ENCODE data around the gene LINGO3.

Gene LINGO3

GRCh38 chr19:2290441-2291184 lies 17.3 kb downstream of the LINGO3 start:
- no peak overlapping the region for H3K4me3 ChIP-seq (ENCODE audit: low read length)
- TF ChIP-seq, protein P1, sequence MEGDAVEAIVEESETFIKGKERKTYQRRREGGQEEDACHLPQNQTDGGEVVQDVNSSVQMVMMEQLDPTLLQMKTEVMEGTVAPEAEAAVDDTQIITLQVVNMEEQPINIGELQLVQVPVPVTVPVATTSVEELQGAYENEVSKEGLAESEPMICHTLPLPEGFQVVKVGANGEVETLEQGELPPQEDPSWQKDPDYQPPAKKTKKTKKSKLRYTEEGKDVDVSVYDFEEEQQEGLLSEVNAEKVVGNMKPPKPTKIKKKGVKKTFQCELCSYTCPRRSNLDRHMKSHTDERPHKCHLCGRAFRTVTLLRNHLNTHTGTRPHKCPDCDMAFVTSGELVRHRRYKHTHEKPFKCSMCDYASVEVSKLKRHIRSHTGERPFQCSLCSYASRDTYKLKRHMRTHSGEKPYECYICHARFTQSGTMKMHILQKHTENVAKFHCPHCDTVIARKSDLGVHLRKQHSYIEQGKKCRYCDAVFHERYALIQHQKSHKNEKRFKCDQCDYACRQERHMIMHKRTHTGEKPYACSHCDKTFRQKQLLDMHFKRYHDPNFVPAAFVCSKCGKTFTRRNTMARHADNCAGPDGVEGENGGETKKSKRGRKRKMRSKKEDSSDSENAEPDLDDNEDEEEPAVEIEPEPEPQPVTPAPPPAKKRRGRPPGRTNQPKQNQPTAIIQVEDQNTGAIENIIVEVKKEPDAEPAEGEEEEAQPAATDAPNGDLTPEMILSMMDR (conservative IDR thresholded peaks at IDR 0.05; ENCODE audit: low read length), result no peak
- no peak for DNase-seq (ENCODE audit: low read depth)

DNA sequence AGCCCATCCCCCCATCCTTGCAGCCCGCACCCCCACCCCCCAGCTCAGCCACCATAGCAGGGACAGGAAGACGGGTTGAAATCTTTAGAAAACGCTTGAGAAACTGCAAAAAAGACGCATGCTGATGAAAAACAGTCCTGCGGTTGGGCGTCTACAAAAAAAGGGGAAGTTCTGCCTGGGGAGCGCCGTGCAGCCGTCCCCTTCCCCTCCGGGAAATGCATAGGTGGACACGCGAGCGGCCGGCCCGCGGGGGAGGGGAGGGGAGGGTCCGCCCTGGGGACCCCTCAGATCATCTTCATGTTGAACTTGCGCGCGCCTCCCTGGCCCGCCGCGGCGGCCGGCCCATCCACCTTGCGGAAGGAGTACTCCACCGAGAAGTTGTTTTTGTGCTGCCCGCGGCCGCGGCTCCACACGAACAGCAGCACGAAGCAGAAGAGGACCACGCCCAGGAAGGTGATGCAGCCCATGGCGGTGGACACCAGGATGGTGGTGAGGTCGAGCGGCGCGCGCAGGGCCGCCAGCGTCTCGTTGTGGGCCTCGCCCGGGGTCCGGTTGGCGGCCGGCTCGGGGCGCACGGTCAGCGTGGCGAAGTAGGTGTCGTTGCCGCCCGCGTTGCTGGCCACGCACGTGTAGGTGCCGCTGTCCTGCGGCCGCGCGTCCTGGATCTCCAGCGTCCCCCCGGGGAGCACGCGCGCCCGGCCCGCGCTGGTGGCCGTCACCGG lies 18.1 kb downstream of the LINGO3 start:
- H3K4me3 ChIP-seq (ENCODE audit: low read length), result peak overlapping the region; percentile 31
- no peak for DNase-seq (ENCODE audit: low read depth)
- TF ChIP-seq, protein P1 (conservative IDR thresholded peaks at IDR 0.05; ENCODE audit: low read length), result no peak

GRCh38 chr19:2288818-2289713 lies 18.9 kb downstream of the LINGO3 start:
- TF ChIP-seq, protein P1 (conservative IDR thresholded peaks at IDR 0.05; ENCODE audit: low read length), result no peak
- no peak overlapping the region for H3K4me3 ChIP-seq (ENCODE audit: low read length)
- DNase-seq (ENCODE audit: low read depth), result no peak

- TF ChIP-seq, protein P1 (conservative IDR thresholded peaks at IDR 0.05; ENCODE audit: low read length), result no peak
- no peak for DNase-seq (ENCODE audit: low read depth)
- H3K4me3 ChIP-seq (ENCODE audit: low read length), result no peak overlapping the region
These were observed 19.6 kb downstream of the LINGO3 start for GRCh38 chr19:2288338-2288817.

GRCh38 chr19:2287585-2288337 lies 20.2 kb downstream of the LINGO3 start:
- no peak for DNase-seq (ENCODE audit: low read depth)
- no peak overlapping the region for H3K4me3 ChIP-seq (ENCODE audit: low read length)
- TF ChIP-seq, protein P1 (conservative IDR thresholded peaks at IDR 0.05; ENCODE audit: low read length), result no peak

DNA sequence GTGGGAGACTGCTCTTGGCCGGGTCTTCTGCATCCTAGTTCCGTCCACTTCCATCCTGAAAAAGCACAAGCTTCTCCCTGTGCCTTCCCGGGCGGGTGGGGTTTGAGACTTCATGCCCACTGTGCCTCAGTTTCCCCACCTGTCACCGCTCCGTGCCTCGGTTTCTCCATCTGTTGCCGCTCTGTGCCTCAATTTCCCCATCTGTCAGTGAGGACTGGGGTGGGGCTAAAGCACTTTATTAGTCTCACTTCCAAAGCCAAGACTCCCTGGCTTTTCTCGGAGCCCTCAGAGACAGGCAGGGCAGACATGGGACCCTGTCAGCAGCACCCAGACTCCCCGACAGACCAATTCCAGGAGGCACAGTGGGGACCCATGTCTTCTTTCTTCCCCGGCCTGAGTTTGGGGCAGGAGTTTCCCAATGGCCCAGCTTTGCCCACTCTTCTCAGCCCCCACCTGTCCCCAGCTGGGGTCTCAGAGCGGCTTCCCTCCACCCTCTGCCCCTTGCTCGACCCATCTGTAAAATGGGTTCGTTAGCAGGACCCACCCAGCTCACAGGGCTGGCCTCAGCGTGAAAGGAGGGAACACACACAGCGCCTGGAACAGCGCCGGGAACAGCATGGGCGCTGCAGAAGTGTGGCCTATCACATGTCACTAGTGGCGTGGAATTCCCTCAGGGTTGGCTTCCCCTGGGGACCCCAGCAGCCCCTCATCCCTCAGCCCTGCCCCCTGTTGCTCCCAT lies 21.4 kb downstream of the LINGO3 start:
- TF ChIP-seq, protein P1 (conservative IDR thresholded peaks at IDR 0.05; ENCODE audit: low read length), result no peak
- H3K4me3 ChIP-seq (ENCODE audit: low read length), result no peak overlapping the region
- no peak for DNase-seq (ENCODE audit: low read depth)

Data from AG10803 (cell line).